ENCODE results near the gene ELAVL2.

The ELAVL2 gene

GRCh38 chr9:23826120-23826629 lies at the start of gene ELAVL2:
TSS of gene ELAVL2 (minus strand) at chr9:23826240. CDS start at chr9:23762234, 64,006 bp downstream.
- H3K9ac ChIP-seq (ENCODE audit: low read length), result no peak within 1 kb of the TSS
- peaks cover 31% of the 10 kb centered on the region for H3K27me3 ChIP-seq (ENCODE audit: control insufficient read depth, insufficient read depth, low read length)
- no peak within 1 kb of the TSS for H3K27ac ChIP-seq (ENCODE audit: low read depth, low read length)
- H3K4me1 ChIP-seq (ENCODE audit: control insufficient read depth, insufficient read depth, low read length), result no peaks in the 10 kb centered on the region
- H3K4me3 ChIP-seq (ENCODE audit: low read length), result peak within 1 kb of the TSS; percentile 48
- no peaks in the 10 kb centered on the region for H3K36me3 ChIP-seq (ENCODE audit: control insufficient read depth, insufficient read depth, low read length)

- Histone ChIP-seq H3K27ac (ENCODE audit: low read depth, low read length) (no peak overlapping the region), H3K9ac (ENCODE audit: low read length) (no peak overlapping the region), H3K4me1 (ENCODE audit: control insufficient read depth, insufficient read depth, low read length) (no peaks in the 10 kb centered on the region), H3K36me3 (ENCODE audit: control insufficient read depth, insufficient read depth, low read length) (no peaks in the 10 kb centered on the region), H3K4me3 (ENCODE audit: low read length) (no peak overlapping the region), H3K27me3 (ENCODE audit: control insufficient read depth, insufficient read depth, low read length) (no peaks in the 10 kb centered on the region)
Observed at GRCh38 chr9:23858234-23858633, 32.2 kb upstream of the ELAVL2 start.

- Histone ChIP-seq H3K4me3 (ENCODE audit: low read length) (no peak overlapping the region), H3K36me3 (ENCODE audit: control insufficient read depth, insufficient read depth, low read length) (no peaks in the 10 kb centered on the region), H3K9ac (ENCODE audit: low read length) (no peak overlapping the region), H3K27ac (ENCODE audit: low read depth, low read length) (no peak overlapping the region), H3K27me3 (ENCODE audit: control insufficient read depth, insufficient read depth, low read length) (peaks cover 4% of the 10 kb centered on the region), H3K4me1 (ENCODE audit: control insufficient read depth, insufficient read depth, low read length) (peaks cover 3% of the 10 kb centered on the region)
Observed at GRCh38 chr9:23855873-23856604, 30.0 kb upstream of the ELAVL2 start.

GRCh38 chr9:23850690-23851629 lies 24.9 kb upstream of the ELAVL2 start:
- Histone ChIP-seq H3K27ac (ENCODE audit: low read depth, low read length) (no peak overlapping the region), H3K4me3 (ENCODE audit: low read length) (peak overlapping the region; percentile 20), H3K27me3 (ENCODE audit: control insufficient read depth, insufficient read depth, low read length) (peaks cover 12% of the 10 kb centered on the region), H3K9ac (ENCODE audit: low read length) (no peak overlapping the region), H3K4me1 (ENCODE audit: control insufficient read depth, insufficient read depth, low read length) (peaks cover 3% of the 10 kb centered on the region), H3K36me3 (ENCODE audit: control insufficient read depth, insufficient read depth, low read length) (no peaks in the 10 kb centered on the region)

GRCh38 chr9:23850242-23850689 lies 24.2 kb upstream of the ELAVL2 start:
- Histone ChIP-seq H3K36me3 (ENCODE audit: control insufficient read depth, insufficient read depth, low read length) (no peaks in the 10 kb centered on the region), H3K4me1 (ENCODE audit: control insufficient read depth, insufficient read depth, low read length) (peaks cover 3% of the 10 kb centered on the region), H3K9ac (ENCODE audit: low read length) (no peak overlapping the region), H3K4me3 (ENCODE audit: low read length) (peak overlapping the region; percentile 30), H3K27ac (ENCODE audit: low read depth, low read length) (no peak overlapping the region), H3K27me3 (ENCODE audit: control insufficient read depth, insufficient read depth, low read length) (peaks cover 12% of the 10 kb centered on the region)

- Histone ChIP-seq H3K9ac (ENCODE audit: low read length) (no peak overlapping the region), H3K27ac (ENCODE audit: low read depth, low read length) (no peak overlapping the region), H3K27me3 (ENCODE audit: control insufficient read depth, insufficient read depth, low read length) (peaks cover 12% of the 10 kb centered on the region), H3K4me3 (ENCODE audit: low read length) (no peak overlapping the region), H3K4me1 (ENCODE audit: control insufficient read depth, insufficient read depth, low read length) (peaks cover 3% of the 10 kb centered on the region), H3K36me3 (ENCODE audit: control insufficient read depth, insufficient read depth, low read length) (no peaks in the 10 kb centered on the region)
Observed at GRCh38 chr9:23849379-23850035, 23.5 kb upstream of the ELAVL2 start.

- no peak overlapping the region for H3K27ac ChIP-seq (ENCODE audit: low read depth, low read length)
- H3K36me3 ChIP-seq (ENCODE audit: control insufficient read depth, insufficient read depth, low read length), result no peaks in the 10 kb centered on the region
- no peaks in the 10 kb centered on the region for H3K4me1 ChIP-seq (ENCODE audit: control insufficient read depth, insufficient read depth, low read length)
- H3K9ac ChIP-seq (ENCODE audit: low read length), result no peak overlapping the region
- H3K4me3 ChIP-seq (ENCODE audit: low read length), result no peak overlapping the region
- no peaks in the 10 kb centered on the region for H3K27me3 ChIP-seq (ENCODE audit: control insufficient read depth, insufficient read depth, low read length)
Observed at GRCh38 chr9:23842565-23843129, 16.6 kb upstream of the ELAVL2 start.

- no peak overlapping the region for H3K27ac ChIP-seq (ENCODE audit: low read depth, low read length)
- H3K9ac ChIP-seq (ENCODE audit: low read length), result no peak overlapping the region
- no peak overlapping the region for H3K4me3 ChIP-seq (ENCODE audit: low read length)
- H3K27me3 ChIP-seq (ENCODE audit: control insufficient read depth, insufficient read depth, low read length), result no peaks in the 10 kb centered on the region
- no peaks in the 10 kb centered on the region for H3K4me1 ChIP-seq (ENCODE audit: control insufficient read depth, insufficient read depth, low read length)
- no peaks in the 10 kb centered on the region for H3K36me3 ChIP-seq (ENCODE audit: control insufficient read depth, insufficient read depth, low read length)
Observed at GRCh38 chr9:23841304-23841703, 15.3 kb upstream of the ELAVL2 start.

- Histone ChIP-seq H3K27ac (ENCODE audit: low read depth, low read length) (no peak overlapping the region), H3K4me3 (ENCODE audit: low read length) (no peak overlapping the region), H3K9ac (ENCODE audit: low read length) (no peak overlapping the region), H3K4me1 (ENCODE audit: control insufficient read depth, insufficient read depth, low read length) (no peaks in the 10 kb centered on the region), H3K27me3 (ENCODE audit: control insufficient read depth, insufficient read depth, low read length) (no peaks in the 10 kb centered on the region), H3K36me3 (ENCODE audit: control insufficient read depth, insufficient read depth, low read length) (no peaks in the 10 kb centered on the region)
Observed at GRCh38 chr9:23837038-23837437, 11.0 kb upstream of the ELAVL2 start.

GRCh38 chr9:23830929-23831730 lies 5.1 kb upstream of the ELAVL2 start:
- no peak overlapping the region for H3K27ac ChIP-seq (ENCODE audit: low read depth, low read length)
- H3K36me3 ChIP-seq (ENCODE audit: control insufficient read depth, insufficient read depth, low read length), result no peaks in the 10 kb centered on the region
- H3K27me3 ChIP-seq (ENCODE audit: control insufficient read depth, insufficient read depth, low read length), result peaks cover 8% of the 10 kb centered on the region
- H3K9ac ChIP-seq (ENCODE audit: low read length), result no peak overlapping the region
- H3K4me1 ChIP-seq (ENCODE audit: control insufficient read depth, insufficient read depth, low read length), result no peaks in the 10 kb centered on the region
- no peak overlapping the region for H3K4me3 ChIP-seq (ENCODE audit: low read length)

GRCh38 chr9:23830476-23830805 lies 4.4 kb upstream of the ELAVL2 start:
- H3K4me3 ChIP-seq (ENCODE audit: low read length), result no peak overlapping the region
- no peaks in the 10 kb centered on the region for H3K36me3 ChIP-seq (ENCODE audit: control insufficient read depth, insufficient read depth, low read length)
- H3K27ac ChIP-seq (ENCODE audit: low read depth, low read length), result no peak overlapping the region
- peaks cover 8% of the 10 kb centered on the region for H3K27me3 ChIP-seq (ENCODE audit: control insufficient read depth, insufficient read depth, low read length)
- H3K9ac ChIP-seq (ENCODE audit: low read length), result no peak overlapping the region
- H3K4me1 ChIP-seq (ENCODE audit: control insufficient read depth, insufficient read depth, low read length), result no peaks in the 10 kb centered on the region

Data from rectal smooth muscle tissue (tissue), 1 donor.